ENCODE results near the gene ACSF2. TPM values are rescaled to one million over a fixed set of nuclear protein-coding genes. Genes with fewer than 3 reads are reported as not detected.

The ACSF2 gene
- total and polyA plus RNA-seq, 2 of the 13 experiments (the other 11 are each of a cell fraction or from before 2014, with no cell fraction given): 87.3 to 109 TPM

GRCh38 chr17:50459756-50460155, 33.7 kb downstream of the ACSF2 start (continued):
- TF ChIP-seq, protein P1, sequence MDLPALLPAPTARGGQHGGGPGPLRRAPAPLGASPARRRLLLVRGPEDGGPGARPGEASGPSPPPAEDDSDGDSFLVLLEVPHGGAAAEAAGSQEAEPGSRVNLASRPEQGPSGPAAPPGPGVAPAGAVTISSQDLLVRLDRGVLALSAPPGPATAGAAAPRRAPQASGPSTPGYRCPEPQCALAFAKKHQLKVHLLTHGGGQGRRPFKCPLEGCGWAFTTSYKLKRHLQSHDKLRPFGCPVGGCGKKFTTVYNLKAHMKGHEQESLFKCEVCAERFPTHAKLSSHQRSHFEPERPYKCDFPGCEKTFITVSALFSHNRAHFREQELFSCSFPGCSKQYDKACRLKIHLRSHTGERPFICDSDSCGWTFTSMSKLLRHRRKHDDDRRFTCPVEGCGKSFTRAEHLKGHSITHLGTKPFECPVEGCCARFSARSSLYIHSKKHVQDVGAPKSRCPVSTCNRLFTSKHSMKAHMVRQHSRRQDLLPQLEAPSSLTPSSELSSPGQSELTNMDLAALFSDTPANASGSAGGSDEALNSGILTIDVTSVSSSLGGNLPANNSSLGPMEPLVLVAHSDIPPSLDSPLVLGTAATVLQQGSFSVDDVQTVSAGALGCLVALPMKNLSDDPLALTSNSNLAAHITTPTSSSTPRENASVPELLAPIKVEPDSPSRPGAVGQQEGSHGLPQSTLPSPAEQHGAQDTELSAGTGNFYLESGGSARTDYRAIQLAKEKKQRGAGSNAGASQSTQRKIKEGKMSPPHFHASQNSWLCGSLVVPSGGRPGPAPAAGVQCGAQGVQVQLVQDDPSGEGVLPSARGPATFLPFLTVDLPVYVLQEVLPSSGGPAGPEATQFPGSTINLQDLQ (CRISPR knock-in tag; IDR thresholded peaks at IDR 0.05): 0 out of 2 replicates have a peak, but pooled peaks have one; percentile 24

GRCh38 chr17:50460831-50461526, 35.0 kb downstream of the ACSF2 start:
- intact Hi-C loops (cut with micrococcal nuclease; ENCODE audit: unreplicated experiment) (no loop called here), in situ Hi-C loops (cut with HindIII; ENCODE audit: extremely low pct_ligation_motif_present, low pct_unique_long_range_greater_than_20kb) (no loop called here)
- no peak for DNase-seq (ENCODE audit: low spot score)
- no TSS peak for BruUV-seq (replicated peaks)
- Histone ChIP-seq H3K36me3 (replicated peaks in 1 of 2; ENCODE audit: control insufficient read depth in 1 of 2, insufficient read depth in 2 of 2, low read length in 2 of 2) (peaks cover 5 to 18% of the 10 kb centered on the region in 2 experiments; a peak in 4 of 5 replicates), H3K79me2 (ENCODE audit: insufficient read depth, low read length) (no peaks in the 10 kb centered on the region), H3K4me1 (ENCODE audit: insufficient read depth, low read length) (peaks cover 24% of the 10 kb centered on the region), H3K9ac (ENCODE audit: insufficient read depth, low read depth, low read length) (no peak overlapping the region), H3K9me3 (ENCODE audit: low read length) (no peaks in the 10 kb centered on the region), H3K4me2 (ENCODE audit: low read depth, low read length) (no peak overlapping the region), H3K4me3 (replicated peaks in 1 of 3; ENCODE audit: insufficient read depth in 1 of 3, low read depth in 2 of 3, low read length in 3 of 3) (no peak overlapping the region), H3K27ac (ENCODE audit: extremely low read length, insufficient read depth, low read length) (no peak overlapping the region), H3K27me3 (ENCODE audit: control insufficient read depth in 1 of 2, insufficient read depth in 2 of 2, low read length in 2 of 2) (no peaks in the 10 kb centered on the region), H4K20me1 (ENCODE audit: insufficient read depth, low read length) (no peaks in the 10 kb centered on the region; the same call in 1 of the 2 replicates), H2AFZ (ENCODE audit: low read length) (no peak overlapping the region)
- CTCF ChIA-PET (ENCODE audit: low intra/inter-chr PET ratio, low total read pairs): no interaction called here
- POLR2A ChIA-PET: interaction anchor here (2.8 kb wide), 1 partner anchor 32 kb away, joined by 23 read pairs; no protein-coding TSS in a partner anchor
- WGBS (ENCODE audit: low lambda C conversion rate): 95% methylated on average over 8 of the region's 9 CpGs
- FAIRE-seq: no peak
- ATAC-seq: no peak
- TF ChIP-seq ZNF841 (CRISPR knock-in tag; IDR thresholded peaks at IDR 0.05; ENCODE audit: borderline replicate concordance) (no peak), HNRNPL (IDR thresholded peaks at IDR 0.05; ENCODE audit: low read depth, low read length) (0 out of 2 replicates have a peak, but pooled peaks have one; percentile 21), ZNF75D (CRISPR knock-in tag; IDR thresholded peaks at IDR 0.05; ENCODE audit: borderline replicate concordance) (no peak), BORCS8-MEF2B (CRISPR knock-in tag; IDR thresholded peaks at IDR 0.05) (no peak), ISL2 (CRISPR knock-in tag; IDR thresholded peaks at IDR 0.05) (no peak), HMG20A (CRISPR knock-in tag; IDR thresholded peaks at IDR 0.05; ENCODE audit: borderline replicate concordance) (no peak), TCF12 (IDR thresholded peaks at IDR 0.05) (no peak), TCF12 (CRISPR knock-in tag; IDR thresholded peaks at IDR 0.05) (no peak), ATAD3A (CRISPR knock-in tag; IDR thresholded peaks at IDR 0.05) (no peak), HOXA9 (CRISPR knock-in tag; IDR thresholded peaks at IDR 0.05; ENCODE audit: borderline replicate concordance) (no peak), RBM22 (optimal IDR thresholded peaks at IDR 0.05; ENCODE audit: low read length) (peak; percentile 7), NFE2L1 (CRISPR knock-in tag; IDR thresholded peaks at IDR 0.05; ENCODE audit: borderline replicate concordance) (no peak), BRCA1 (CRISPR knock-in tag; IDR thresholded peaks at IDR 0.05) (no peak), MAX (IDR thresholded peaks at IDR 0.05) (no peak), ZNF34 (CRISPR knock-in tag; IDR thresholded peaks at IDR 0.05; ENCODE audit: borderline replicate concordance) (no peak), ZNF547 (CRISPR knock-in tag; IDR thresholded peaks at IDR 0.05) (0 out of 2 replicates have a peak, but pooled peaks have one; percentile 29), ZNF7 (CRISPR knock-in tag; IDR thresholded peaks at IDR 0.05) (no peak)
- TF ChIP-seq, protein P2, sequence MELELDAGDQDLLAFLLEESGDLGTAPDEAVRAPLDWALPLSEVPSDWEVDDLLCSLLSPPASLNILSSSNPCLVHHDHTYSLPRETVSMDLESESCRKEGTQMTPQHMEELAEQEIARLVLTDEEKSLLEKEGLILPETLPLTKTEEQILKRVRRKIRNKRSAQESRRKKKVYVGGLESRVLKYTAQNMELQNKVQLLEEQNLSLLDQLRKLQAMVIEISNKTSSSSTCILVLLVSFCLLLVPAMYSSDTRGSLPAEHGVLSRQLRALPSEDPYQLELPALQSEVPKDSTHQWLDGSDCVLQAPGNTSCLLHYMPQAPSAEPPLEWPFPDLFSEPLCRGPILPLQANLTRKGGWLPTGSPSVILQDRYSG (CRISPR knock-in tag; IDR thresholded peaks at IDR 0.05): no peak
- TF ChIP-seq, protein P3, sequence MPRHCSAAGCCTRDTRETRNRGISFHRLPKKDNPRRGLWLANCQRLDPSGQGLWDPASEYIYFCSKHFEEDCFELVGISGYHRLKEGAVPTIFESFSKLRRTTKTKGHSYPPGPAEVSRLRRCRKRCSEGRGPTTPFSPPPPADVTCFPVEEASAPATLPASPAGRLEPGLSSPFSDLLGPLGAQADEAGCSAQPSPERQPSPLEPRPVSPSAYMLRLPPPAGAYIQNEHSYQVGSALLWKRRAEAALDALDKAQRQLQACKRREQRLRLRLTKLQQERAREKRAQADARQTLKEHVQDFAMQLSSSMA (CRISPR knock-in tag; IDR thresholded peaks at IDR 0.05): 0 out of 2 replicates have a peak, but pooled peaks have one; percentile 56

Measured in HepG2 (cell line).